ENCODE data around the gene PPP1R9B.

- TF ChIP-seq POLR2A (IDR thresholded peaks at IDR 0.05) = no peak
- no peak for TF ChIP-seq POLR2AphosphoS5 (IDR thresholded peaks at IDR 0.05)
- no peak for TF ChIP-seq CTCF (IDR thresholded peaks at IDR 0.05)
Observed at GRCh38 chr17:50185631-50186471, 35.4 kb upstream of the PPP1R9B start.

All from prostate gland (tissue), 2 donors.